Ramos (cell line): ENCODE results near the gene FBXW11.

Experiments used
- in situ Hi-C: fragments of 300-500 bp; cut with MboI; formaldehyde crosslinking; loops from one replicate; pipeline ENCODE4 v1.14.3; 2022; ENCODE audit warnings: low sequenced_read_pairs; ENCODE audit not compliant: unreplicated experiment

FBXW11 gene

GRCh38 chr5:172006321-172007174 lies at the start of gene FBXW11:
Gene FBXW11 (minus strand): TSS chr5:172006638. CDS start chr5:172006502, 136 bp downstream.
- in situ Hi-C loops, result no loop called here

GRCh38 chr5:172055996-172056395 lies 49.6 kb upstream of the FBXW11 start:
- in situ Hi-C loops, result no loop called here

- in situ Hi-C loops, result no loop called here
These were observed 49.0 kb upstream of the FBXW11 start for GRCh38 chr5:172055421-172055820.

- in situ Hi-C loops, result no loop called here
These were observed 48.2 kb upstream of the FBXW11 start for GRCh38 chr5:172054611-172055153.

- in situ Hi-C loops, result no loop called here
These were observed 46.2 kb upstream of the FBXW11 start for GRCh38 chr5:172052450-172053236.

GRCh38 chr5:172051643-172052339 lies 45.4 kb upstream of the FBXW11 start:
- in situ Hi-C loops, result no loop called here

GRCh38 chr5:172050080-172050479 lies 43.6 kb upstream of the FBXW11 start:
- in situ Hi-C loops, result no loop called here

- in situ Hi-C loops, result loop anchor here (25.0 kb wide), 1 partner anchor 637 kb away; the partner anchor contains the start of gene FGF18
These were observed 42.9 kb upstream of the FBXW11 start for GRCh38 chr5:172049226-172049796.

GRCh38 chr5:172048539-172049101 lies 42.2 kb upstream of the FBXW11 start:
- in situ Hi-C loops, result loop anchor here (25.0 kb wide), 1 partner anchor 636 kb away; the partner anchor contains the start of gene FGF18

GRCh38 chr5:172048170-172048422 lies 41.7 kb upstream of the FBXW11 start:
- in situ Hi-C loops, result loop anchor here (25.0 kb wide), 1 partner anchor 636 kb away; the partner anchor contains the start of gene FGF18

- in situ Hi-C loops, result loop anchor here (25.0 kb wide), 1 partner anchor 634 kb away; the partner anchor contains the start of gene FGF18
These were observed 40.2 kb upstream of the FBXW11 start for GRCh38 chr5:172046593-172046992.

- in situ Hi-C loops, result loop anchor here (25.0 kb wide), 1 partner anchor 633 kb away; the partner anchor contains the start of gene FGF18
These were observed 38.8 kb upstream of the FBXW11 start for GRCh38 chr5:172045315-172045632.

GRCh38 chr5:172044631-172045314 lies 38.3 kb upstream of the FBXW11 start:
- in situ Hi-C loops, result loop anchor here (25.0 kb wide), 1 partner anchor 632 kb away; the partner anchor contains the start of gene FGF18

- in situ Hi-C loops, result loop anchor here (25.0 kb wide), 1 partner anchor 632 kb away; the partner anchor contains the start of gene FGF18
These were observed 37.4 kb upstream of the FBXW11 start for GRCh38 chr5:172043865-172044264.

GRCh38 chr5:172042183-172042582 lies 35.7 kb upstream of the FBXW11 start:
- in situ Hi-C loops, result loop anchor here (25.0 kb wide), 1 partner anchor 630 kb away; the partner anchor contains the start of gene FGF18

- in situ Hi-C loops, result loop anchor here (25.0 kb wide), 1 partner anchor 626 kb away; the partner anchor contains the start of gene FGF18
These were observed 31.7 kb upstream of the FBXW11 start for GRCh38 chr5:172038167-172038566.

- in situ Hi-C loops, result loop anchor here (25.0 kb wide), 1 partner anchor 623 kb away; the partner anchor contains the start of gene FGF18
These were observed 28.6 kb upstream of the FBXW11 start for GRCh38 chr5:172035049-172035448.

- in situ Hi-C loops, result loop anchor here (5.0 to 25.0 kb wide), 2 partner anchors 115 to 620 kb away; partner anchors contain the start of gene FGF18
These were observed 25.5 kb upstream of the FBXW11 start for GRCh38 chr5:172031894-172032461.
